Skin epidermis (tissue), 12 donors: ENCODE measurements around the gene DIAPH3.
"Not testable (repeated sequence)": the region's sequence is repeated elsewhere in the genome, so short reads cannot be mapped to it uniquely, and the experiment has no call there.

Experiments used
- H3K27ac ChIP-seq, 21 experiments: fragments of 200-600 bp; sonication (generic) in 11 of 21; one replicate each; pipeline ENCODE4 v1.5.0; 2020; ENCODE audit warnings: mild to moderate bottlenecking in 3 of 21, inconsistent platforms in 2 of 21, moderate library complexity in 2 of 21
- H3K4me3 ChIP-seq, 7 experiments: fragments of 200-600 bp; sonication (generic) in 2 of 7; one replicate each; pipeline ENCODE4 v1.5.0; 2020; ENCODE audit warnings: inconsistent platforms in 2 of 7, mild to moderate bottlenecking in 2 of 7, moderate library complexity in 1 of 7

Gene DIAPH3

DNA sequence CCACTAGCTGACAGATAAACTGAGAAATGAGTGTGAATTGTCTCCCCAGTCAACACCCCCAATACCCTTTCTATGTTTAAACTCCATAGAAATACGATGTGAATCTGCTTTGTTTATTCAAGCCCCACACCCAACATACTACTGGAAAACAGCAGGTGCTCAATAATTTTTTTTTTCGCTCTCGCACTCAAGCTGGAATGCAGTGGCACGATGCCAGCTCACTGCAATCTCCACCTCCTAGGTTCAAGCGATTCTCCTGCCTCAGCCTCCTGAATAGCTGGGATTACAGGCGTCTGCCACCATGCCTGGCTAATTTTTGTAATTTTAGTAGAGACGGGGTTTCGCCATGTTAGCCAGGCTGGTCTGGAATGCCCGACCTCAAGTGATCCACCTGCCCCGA is 123.1 kb downstream of the DIAPH3 start:
- not testable (repeated sequence) for H3K27ac ChIP-seq, H3K4me3 ChIP-seq

DNA sequence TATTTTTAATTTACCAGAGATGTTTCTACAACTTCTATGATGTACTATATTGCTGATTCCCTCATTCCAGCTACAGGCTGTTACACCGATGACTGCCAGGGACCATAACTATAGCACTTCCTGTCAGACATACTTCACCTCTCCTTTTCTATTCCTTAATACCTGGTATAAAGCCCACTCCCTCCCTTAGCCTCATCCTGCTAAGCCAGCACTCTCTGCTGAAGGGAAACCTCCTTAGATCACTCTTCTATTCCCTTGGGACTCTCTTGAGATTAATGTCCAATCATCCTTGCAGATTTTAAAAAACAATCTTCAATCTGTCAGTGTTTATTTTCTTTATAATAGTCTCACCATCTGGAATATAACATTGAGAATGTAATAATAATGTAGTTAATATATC is 127.9 kb downstream of the DIAPH3 start:
- Histone ChIP-seq H3K27ac (no peak overlapping the region), H3K4me3 (no peak overlapping the region)

DNA sequence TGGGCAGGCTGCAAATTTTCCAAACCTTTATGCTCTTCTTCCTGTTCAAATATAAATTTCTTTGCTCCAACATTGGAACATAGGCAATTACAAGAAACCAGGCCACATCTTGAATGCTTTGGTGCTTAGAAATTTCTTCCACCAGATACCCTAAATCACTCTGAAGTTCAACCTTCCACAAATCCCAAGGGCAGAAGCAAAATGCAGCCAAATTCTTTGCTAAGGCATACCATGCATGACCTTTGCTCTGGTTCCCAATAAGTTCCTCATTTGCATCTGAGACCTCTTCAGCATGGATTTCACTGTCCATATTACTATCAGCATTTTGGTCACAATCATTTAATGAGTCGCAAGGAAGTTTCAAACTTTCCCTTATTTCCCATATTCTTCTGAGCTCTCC is 130.9 kb downstream of the DIAPH3 start:
- no peak overlapping the region for H3K4me3 ChIP-seq
- no peak overlapping the region for H3K27ac ChIP-seq

DNA sequence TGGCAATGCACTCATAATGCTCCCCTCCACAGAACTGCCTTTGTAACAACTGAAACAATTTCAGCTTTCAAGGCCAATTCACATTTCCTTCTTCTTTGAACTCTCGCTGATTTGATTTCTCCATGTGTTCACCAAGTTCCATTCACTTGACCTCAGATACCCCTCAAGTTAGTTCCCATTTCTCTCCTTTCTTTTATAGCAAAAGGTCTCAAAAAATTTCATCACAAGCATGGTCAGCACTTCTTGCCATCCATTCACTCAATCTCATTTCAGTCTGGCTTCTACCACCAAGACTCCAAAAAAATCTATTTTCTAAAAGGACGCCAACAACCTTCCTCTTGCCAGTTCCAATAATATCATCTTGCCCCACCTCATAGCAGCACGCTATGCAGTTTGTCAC is 135.7 kb downstream of the DIAPH3 start:
- H3K27ac ChIP-seq = no peak overlapping the region
- no peak overlapping the region for H3K4me3 ChIP-seq

DNA sequence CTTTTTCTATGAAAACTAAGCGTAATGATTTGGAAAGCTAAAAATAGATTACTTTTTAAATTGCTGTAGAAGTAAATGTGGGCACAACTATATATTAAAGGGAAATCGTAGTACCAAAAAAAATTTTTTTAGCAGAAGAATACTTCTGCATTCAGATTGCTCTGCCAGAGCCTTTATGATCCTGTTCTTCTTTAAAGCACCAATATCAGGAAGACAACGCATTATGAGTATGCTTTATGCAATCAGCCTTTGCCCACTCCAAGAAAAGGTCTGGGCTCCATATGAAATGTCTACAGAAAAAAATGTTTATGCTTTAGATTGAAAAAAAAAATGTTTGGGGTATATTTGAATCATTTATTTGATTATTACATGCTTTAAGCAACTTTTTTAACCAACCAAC is 137.4 kb downstream of the DIAPH3 start:
- no peak overlapping the region for H3K27ac ChIP-seq
- no peak overlapping the region for H3K4me3 ChIP-seq

DNA sequence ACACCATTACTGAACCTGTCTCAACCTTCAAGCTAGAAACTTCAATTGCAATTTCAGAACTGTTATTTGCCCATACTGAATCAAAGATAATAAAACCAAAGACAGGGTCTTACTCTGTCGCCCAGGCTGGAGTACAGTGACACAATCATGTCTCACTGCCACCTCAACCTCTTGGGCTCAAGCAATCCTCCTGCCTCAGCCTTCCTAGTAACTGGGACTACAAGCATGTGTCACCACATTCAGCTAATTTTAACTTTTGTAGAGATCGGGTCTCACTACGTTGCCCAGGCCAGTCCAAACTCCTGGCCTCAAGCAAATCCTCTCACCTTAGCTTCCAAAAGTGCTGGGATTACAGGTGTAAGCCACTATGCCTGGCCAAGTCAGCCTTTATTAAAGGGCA is 143.4 kb downstream of the DIAPH3 start:
- H3K27ac ChIP-seq = no peak overlapping the region
- no peak overlapping the region for H3K4me3 ChIP-seq

DNA sequence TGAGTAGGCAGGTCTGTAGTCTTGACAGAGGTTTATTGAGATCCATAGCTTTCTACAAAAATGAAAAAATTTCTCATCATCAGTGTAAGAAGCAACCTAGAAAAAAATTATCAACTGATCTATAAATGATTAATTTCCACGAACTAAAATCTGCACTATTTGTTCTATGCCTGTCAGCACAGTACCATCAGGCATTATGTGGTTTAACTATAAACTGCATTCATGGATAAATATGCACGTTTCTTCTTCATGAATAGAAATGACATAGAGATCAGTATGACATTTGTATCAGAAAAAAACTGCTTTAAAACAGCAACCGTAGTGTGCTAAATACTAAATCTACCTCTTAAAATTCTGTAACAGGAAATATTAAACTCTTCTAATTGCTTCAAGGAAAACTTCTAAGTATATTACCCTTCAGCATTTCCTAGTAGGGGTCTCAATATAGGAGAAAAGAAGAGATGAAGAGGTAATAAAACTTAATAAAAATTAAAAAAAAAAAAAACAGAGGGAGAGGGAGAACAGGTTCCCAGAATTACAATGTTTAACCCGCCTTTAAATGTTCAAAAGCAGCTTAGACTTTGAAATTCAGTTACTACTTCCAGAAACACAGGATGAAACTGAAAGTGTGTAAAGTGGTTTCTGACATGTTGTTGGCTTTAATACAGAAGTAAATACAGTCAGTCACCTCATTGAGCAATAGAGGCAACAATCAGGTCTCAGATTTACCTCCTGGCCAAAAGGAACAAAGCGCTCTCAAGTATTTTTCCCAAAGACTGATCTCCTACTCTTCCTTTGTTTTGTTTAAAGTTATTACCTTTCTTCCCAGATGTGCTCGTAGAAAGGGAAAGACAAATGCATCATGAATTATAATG is 144.4 kb downstream of the DIAPH3 start:
- no peak overlapping the region for H3K4me3 ChIP-seq
- peak overlapping the region in 4 of 21 experiments; percentile 5 to 62 (median 18) for H3K27ac ChIP-seq

DNA sequence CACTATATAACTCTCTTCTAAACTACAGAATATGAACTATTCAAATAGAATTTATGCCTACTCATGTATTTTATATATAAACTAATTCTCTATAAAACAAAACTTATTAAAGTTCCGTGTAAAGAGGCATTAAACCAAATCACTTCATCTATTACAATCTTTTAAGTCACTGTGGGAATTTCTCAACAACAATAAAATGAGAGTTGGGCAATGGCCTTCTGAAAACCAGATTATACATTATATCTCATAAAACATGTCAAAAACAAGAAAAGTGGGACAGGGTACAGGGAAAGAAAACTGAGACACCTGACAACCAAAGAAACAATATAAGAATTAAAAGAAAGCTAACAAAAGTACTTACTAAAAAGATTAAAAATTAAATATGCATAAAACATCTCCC is 145.2 kb downstream of the DIAPH3 start:
- H3K27ac ChIP-seq = no peak overlapping the region
- H3K4me3 ChIP-seq = no peak overlapping the region

DNA sequence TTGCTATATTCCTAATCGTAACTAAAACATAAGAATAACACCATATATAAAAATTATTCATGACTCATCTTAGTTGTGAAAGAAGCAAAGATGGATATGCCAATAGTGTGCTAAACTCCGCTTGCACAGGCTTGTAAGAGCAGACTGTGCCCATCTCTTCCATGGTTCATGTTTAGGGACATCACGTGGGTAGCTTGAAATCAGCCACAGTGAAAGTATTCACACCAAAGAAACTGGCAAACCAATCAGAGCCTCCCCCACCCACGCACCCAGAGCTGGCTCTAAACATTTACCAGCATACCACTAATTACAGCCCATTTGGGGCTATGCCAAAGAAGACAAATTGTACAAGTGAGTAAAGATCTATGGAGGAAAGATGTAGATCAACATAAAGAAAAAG is 147.5 kb downstream of the DIAPH3 start:
- no peak overlapping the region for H3K27ac ChIP-seq

DNA sequence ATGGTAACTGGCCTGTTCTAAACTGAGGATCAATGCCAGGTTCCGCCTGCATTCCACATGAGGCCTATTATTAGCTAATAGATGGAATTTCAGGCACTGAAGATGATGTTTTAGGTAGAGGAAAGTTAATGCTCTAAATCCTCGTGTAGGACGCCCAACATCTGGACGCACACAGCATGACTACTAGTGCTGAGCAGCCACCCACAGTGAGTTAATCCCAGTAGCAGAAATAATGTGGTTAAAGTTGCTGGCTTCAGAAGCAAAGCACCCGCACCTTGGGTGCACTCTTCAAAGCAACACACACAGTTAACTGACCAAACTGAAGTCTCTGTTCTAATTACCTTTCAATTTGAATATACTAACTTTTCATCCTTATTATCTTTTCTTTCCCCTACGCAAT is 150.6 kb downstream of the DIAPH3 start:
- no peak overlapping the region for H3K27ac ChIP-seq
- H3K4me3 ChIP-seq = no peak overlapping the region

More for the DNA sequence above, 147.5 kb downstream of the DIAPH3 start:
- H3K4me3 ChIP-seq = no peak overlapping the region

DNA sequence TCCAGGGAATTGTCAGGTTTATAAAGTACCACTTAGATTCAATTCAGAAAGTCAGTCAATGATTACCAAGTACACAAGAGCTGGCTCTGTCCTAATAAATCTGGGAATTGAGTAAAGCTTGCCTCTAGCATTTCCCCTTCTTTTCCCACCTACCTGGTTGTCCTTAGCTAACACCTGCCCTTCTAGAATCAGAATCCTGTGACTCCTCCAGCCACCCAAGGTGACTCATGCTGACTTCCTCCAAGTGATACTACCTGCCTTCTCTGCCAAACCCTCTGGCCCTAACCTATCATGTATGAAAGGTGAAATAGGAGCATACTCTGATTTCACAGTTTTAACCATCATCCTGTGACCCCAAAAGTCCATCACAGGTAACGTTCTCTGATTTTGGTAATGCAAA is 151.2 kb downstream of the DIAPH3 start:
- no peak overlapping the region for H3K27ac ChIP-seq
- no peak overlapping the region for H3K4me3 ChIP-seq

DNA sequence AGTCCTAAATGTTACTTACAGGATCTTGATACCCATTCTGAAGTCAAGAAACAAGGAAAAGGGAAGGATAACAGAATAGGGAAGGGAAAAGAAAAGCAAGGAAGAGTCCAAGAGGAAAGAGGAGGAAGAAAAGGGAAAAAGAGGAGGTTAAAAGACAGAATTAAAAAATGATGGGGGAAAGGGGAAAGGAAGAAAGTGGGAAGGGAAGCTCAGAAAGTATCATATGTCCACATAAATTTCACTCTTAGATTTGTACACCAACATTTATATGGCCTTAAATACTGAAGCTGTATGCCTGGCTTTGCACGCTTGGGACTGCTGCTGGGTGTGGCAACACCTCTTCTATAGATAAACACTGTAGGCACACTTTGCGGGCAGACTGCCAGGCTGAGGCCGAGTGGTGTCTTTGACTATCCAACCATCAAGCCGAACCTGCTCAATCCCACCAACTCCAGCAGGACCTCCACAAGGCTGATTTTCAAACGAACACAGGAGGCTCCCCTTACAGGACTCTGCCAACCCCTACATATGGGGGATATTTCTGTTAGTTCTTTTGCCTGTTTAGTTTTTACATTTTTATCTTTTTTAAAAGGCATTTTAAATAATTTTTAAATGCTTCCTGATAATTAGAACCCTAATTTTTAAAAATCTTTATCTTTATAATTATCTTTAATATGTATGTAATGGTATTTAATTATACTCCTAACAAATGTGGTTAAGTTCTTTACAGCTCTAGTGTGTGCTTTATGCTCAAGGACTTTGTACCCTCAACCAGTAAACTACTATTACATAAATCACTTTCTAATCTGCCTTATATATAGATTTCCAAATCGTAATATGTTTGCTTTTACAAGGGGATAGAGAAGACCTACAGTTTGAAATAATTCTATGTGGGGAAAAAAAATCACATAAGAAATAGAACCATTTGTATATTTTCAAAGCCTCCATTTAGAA is 154.2 kb downstream of the DIAPH3 start:
- no peak overlapping the region for H3K4me3 ChIP-seq
- no peak overlapping the region for H3K27ac ChIP-seq

DNA sequence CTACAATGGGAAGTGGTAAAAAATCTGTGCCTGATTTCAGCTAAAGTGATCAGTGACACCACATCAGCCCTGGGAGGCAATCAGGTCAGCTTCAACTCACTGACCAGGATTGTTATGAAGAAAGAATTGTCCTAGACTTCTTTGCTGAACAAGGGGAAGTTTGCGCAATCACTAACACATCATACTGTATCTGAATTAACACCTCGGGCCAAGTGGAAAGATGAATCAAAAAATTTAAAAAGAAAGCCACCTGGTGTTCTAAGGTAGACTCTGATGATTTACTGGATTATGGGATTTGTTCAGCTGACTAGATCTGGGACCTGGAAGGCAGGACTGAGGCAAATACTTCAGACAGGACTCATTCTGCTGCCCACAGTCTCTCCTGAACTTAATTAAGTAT is 161.8 kb downstream of the DIAPH3 start:
- Histone ChIP-seq H3K4me3 (no peak overlapping the region), H3K27ac (no peak overlapping the region)

DNA sequence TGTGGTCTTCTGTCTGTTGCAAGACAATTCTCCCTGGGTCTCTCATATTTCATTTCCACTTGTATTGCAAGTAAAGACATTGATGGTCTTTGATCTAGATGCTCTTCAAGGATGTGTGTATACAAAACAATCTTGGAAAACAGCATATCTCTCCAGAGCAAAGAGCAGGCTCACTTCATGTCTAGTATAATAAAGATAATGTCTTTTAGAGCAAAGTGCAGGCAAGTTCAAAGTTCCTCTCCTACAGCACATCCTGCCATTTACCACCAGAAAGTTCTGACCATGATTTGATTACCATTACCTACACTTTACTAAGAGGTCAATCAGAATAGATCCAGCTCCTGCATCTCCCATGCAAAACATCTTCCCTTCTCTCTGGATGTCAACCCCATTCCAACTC is 162.8 kb downstream of the DIAPH3 start:
- H3K27ac ChIP-seq = no peak overlapping the region

DNA sequence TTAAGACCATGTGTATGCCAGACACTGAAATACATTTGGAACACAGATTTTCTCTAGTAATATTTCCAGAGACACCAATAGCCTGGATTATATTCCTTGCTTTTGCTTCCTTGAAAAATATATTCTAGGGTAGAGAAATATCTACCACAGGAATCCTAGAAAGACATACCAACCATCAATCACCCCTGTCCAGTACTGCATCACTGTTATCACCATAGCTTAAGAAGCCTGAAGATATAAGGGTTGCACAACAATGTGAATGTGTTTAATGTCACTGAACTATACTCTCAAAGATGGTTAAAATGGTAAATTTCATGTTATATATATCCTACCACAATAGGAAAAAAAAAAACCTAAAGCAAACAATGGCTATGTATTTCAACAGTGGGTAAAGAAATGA is 163.6 kb downstream of the DIAPH3 start:
- no peak overlapping the region for H3K4me3 ChIP-seq
- H3K27ac ChIP-seq = no peak overlapping the region

More for the DNA sequence above, 162.8 kb downstream of the DIAPH3 start:
- H3K4me3 ChIP-seq = no peak overlapping the region

DNA sequence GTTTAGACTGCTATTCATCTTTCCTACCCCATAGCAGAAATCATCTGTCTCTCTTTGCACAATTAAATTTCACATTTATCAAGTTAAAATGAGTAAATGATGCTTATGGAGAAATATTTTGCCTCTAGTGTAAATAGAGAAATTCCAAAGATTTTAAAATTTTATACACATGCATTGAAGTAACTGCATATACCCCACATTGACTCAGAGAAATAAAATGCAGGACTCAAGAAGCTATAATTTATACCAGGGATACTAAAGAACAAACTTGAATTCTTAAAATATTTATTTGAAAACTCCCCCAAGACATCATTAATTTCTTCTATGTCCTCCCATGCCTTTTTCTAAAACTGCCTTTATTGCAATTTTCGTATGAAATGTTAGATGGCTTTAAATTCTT is 165.8 kb downstream of the DIAPH3 start:
- no peak overlapping the region for H3K4me3 ChIP-seq
- no peak overlapping the region for H3K27ac ChIP-seq

DNA sequence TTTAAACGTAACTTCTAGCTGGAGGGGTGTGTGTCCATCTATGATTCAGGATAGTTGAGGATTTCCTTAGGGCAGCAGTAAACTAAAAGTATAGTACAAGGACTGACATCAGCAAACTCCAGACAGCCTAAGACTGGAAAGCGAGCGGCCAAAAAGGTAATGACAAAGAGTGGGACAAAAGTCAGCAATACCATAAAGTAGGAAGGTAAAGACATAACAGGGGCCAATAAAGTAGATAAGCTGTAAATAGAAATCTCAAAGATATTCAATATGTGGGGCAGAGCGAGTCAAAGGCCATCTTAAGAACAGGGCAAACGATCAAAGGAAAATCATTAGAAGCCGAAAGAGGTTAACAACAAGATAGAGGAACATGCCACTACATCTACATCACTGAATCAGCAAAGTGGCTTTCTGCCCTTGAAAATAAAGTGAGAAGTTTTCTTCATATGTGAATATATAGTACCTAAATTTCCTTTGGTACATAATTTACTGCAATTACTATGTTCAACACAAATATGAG is 167.2 kb downstream of the DIAPH3 start:
- no peak overlapping the region for H3K4me3 ChIP-seq

DNA sequence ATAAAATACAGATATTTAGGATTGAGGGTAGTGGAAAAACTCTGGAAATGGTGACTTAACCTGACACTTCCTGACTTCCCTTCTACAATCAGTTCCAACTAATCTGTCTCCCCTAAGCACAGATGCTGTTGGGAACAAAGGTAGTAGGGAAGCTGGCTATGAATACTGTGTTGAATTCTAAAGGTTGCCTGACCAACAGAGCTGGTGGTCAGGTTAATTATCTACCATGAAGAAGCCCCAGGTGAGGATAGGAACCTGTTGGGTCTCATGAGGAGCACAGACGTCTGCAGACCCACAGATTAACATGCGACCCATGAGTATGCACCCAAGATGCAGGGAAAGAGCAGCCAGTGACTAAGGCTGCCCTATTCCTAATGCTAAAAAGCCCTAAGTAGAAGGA is 172.3 kb downstream of the DIAPH3 start:
- H3K27ac ChIP-seq = no peak overlapping the region
- H3K4me3 ChIP-seq = no peak overlapping the region

More for the DNA sequence above, 167.2 kb downstream of the DIAPH3 start:
- no peak overlapping the region for H3K27ac ChIP-seq

DNA sequence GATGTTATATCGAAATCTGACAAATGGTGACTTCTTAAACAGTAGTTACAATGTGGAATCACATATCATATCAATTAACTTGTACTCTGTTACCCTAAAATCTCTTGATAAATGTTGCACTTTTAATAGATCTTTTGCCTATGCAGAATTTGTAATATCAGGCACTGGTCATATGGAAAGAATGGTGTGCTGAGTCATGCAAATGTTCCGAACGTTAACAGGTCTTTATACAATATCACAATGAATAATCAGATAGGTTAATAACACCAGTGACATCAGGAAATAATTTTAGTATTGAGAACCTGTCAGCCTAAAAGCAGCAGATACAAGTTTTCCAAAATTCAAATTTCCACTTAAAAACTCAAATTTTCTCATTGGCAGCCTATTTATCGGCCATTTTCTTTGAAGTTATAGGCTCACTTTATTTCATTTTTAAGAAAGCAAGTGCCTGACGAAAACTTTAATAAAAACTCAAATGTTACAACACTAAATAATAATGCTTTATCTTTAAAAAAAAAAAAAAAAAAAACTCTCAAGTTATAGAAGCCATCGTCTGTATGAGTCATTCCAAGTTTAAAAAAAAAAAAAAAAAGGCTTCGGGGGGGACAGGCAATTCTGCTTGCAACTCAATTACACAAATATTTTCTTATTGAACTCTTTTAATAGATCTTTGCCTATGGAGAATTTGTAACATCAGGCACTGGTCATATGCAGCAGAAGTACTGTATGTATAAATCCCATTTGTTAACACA is 180.9 kb downstream of the DIAPH3 start:
- Histone ChIP-seq H3K27ac (no peak overlapping the region), H3K4me3 (no peak overlapping the region)

DNA sequence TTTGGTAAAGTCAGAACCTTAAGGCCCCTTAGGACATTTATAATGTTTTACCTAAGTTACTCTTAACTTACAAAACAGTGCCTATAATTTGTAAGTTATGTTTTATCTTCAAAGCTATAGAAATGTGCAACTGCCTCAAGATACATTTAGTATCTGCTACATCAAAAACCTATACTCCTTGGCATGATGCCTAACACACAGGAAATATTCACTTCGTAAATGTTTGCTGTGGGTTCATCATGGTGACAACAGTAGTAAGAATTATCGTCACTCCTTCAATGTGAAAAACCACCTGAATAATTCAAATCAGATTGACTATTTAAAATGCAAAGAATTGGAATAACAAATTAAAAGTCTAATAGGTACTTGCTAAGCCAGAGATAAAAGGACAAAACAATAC is 184.1 kb downstream of the DIAPH3 start:
- H3K4me3 ChIP-seq = no peak overlapping the region
- H3K27ac ChIP-seq = no peak overlapping the region
